CD14-positive monocyte (primary cell): ENCODE data around the gene GPR173. TPM values are rescaled to one million over a fixed set of nuclear protein-coding genes. Genes with fewer than 3 reads are reported as not detected.

Source experiments
- DNase-seq, 3 donors: peaks; one replicate each; pipeline ENCODE4 v3.0.0-alpha.2; 2011 to 2022
- H2AFZ ChIP-seq: 2 replicates; pipeline ENCODE4 v1.6.0; 2012; ENCODE audit warnings: mild to moderate bottlenecking, low read depth, low read length, inconsistent platforms; ENCODE audit not compliant: insufficient read depth, poor library complexity, severe bottlenecking
- H3K27ac ChIP-seq, 2 donors: 1 replicate in 1 of 2; 2 replicates in 1 of 2; pipeline ENCODE4 v1.5.1; 2012 to 2013; ENCODE audit warnings: low read length in 2 of 2, control low read depth in 1 of 2, inconsistent platforms in 1 of 2, low read depth in 1 of 2, mild to moderate bottlenecking in 1 of 2
- H3K27me3 ChIP-seq, 2 donors: one replicate each; pipeline versions ENCODE4 v1.6.0 to v1.6.1; 2011 to 2013; ENCODE audit warnings: low read length in 2 of 2; ENCODE audit not compliant: control insufficient read depth in 2 of 2, insufficient read depth in 2 of 2
- H3K36me3 ChIP-seq, 2 donors: replicated peaks in 1 of 2; 1 replicate in 1 of 2; 2 replicates in 1 of 2; pipeline versions ENCODE4 v1.5.1 to v1.6.1; 2012 to 2013; ENCODE audit warnings: low read length in 2 of 2, control low read depth in 1 of 2, inconsistent platforms in 1 of 2, mild to moderate bottlenecking in 1 of 2; ENCODE audit not compliant: insufficient read depth in 2 of 2, control insufficient read depth in 1 of 2
- H3K4me1 ChIP-seq, 2 donors: 1 replicate in 1 of 2; 2 replicates in 1 of 2; pipeline versions ENCODE4 v1.5.1 to v1.6.1; 2012 to 2013; ENCODE audit warnings: low read length in 2 of 2, control low read depth in 1 of 2, inconsistent platforms in 1 of 2, mild to moderate bottlenecking in 1 of 2, moderate library complexity in 1 of 2; ENCODE audit not compliant: insufficient read depth in 2 of 2, control insufficient read depth in 1 of 2
- H3K4me2 ChIP-seq: replicated peaks from 2 replicates; pipeline ENCODE3; 2012; ENCODE audit warnings: low read length, moderate library complexity, mild to moderate bottlenecking; ENCODE audit not compliant: poor library complexity, severe bottlenecking; ENCODE audit errors: extremely low read depth
- H3K4me3 ChIP-seq, 3 experiments: fragments of 200-600 bp in 1 of 3; sonication (generic) in 1 of 3; replicated peaks in 1 of 3; 1 replicate in 2 of 3; 2 replicates in 1 of 3; pipeline ENCODE4 v1.5.1; 2011 to 2013; ENCODE audit warnings: low read length in 3 of 3, mild to moderate bottlenecking in 3 of 3, control low read depth in 2 of 3, low read depth in 2 of 3, inconsistent platforms in 1 of 3, moderate library complexity in 1 of 3
- H3K79me2 ChIP-seq: 2 replicates; pipeline ENCODE4 v1.6.0; 2012; ENCODE audit warnings: mild to moderate bottlenecking, control low read depth, inconsistent platforms, low read length, moderate library complexity; ENCODE audit not compliant: insufficient read depth
- H3K9ac ChIP-seq: 2 replicates; pipeline ENCODE4 v1.6.0; 2017; ENCODE audit warnings: low read length, mild to moderate bottlenecking; ENCODE audit not compliant: insufficient read depth, poor library complexity, severe bottlenecking
- H3K9me3 ChIP-seq, 2 donors: replicated peaks in 1 of 2; 1 replicate in 1 of 2; 2 replicates in 1 of 2; pipeline versions ENCODE4 v1.5.1 to v1.6.1; 2012 to 2013; ENCODE audit warnings: low read length in 2 of 2, control low read depth in 1 of 2; ENCODE audit not compliant: control insufficient read depth in 1 of 2, insufficient read depth in 1 of 2
- H4K20me1 ChIP-seq: 2 replicates; pipeline ENCODE4 v1.6.0; 2012; ENCODE audit warnings: mild to moderate bottlenecking, low read length, control low read depth, moderate library complexity; ENCODE audit not compliant: insufficient read depth
- H3K27ac Mint-ChIP-seq, 7 donors: one replicate each; pipeline ENCODE4 v1.8.0; 2020; ENCODE audit warnings: mild to moderate bottlenecking in 7 of 7, mixed read lengths in 7 of 7, moderate library complexity in 6 of 7, inconsistent platforms in 2 of 7
- H3K27me3 Mint-ChIP-seq, 3 donors: one replicate each; pipeline ENCODE4 v1.8.0; 2021 to 2022; ENCODE audit warnings: low read depth in 3 of 3, mild to moderate bottlenecking in 3 of 3, mixed read lengths in 3 of 3, moderate library complexity in 3 of 3, inconsistent platforms in 1 of 3
- H3K36me3 Mint-ChIP-seq, 2 donors: one replicate each; pipeline ENCODE4 v1.8.0; 2020; ENCODE audit warnings: mixed read lengths in 2 of 2, inconsistent platforms in 1 of 2, mild to moderate bottlenecking in 1 of 2
- H3K4me1 Mint-ChIP-seq: one replicate; pipeline ENCODE4 v1.8.0; 2020; ENCODE audit warnings: mild to moderate bottlenecking, mixed read lengths
- H3K4me3 Mint-ChIP-seq, 2 donors: one replicate each; pipeline ENCODE4 v1.8.0; 2020; ENCODE audit warnings: mild to moderate bottlenecking in 2 of 2, mixed read lengths in 2 of 2, moderate library complexity in 1 of 2
- H3K9me3 Mint-ChIP-seq, 7 donors: one replicate each; pipeline ENCODE4 v1.8.0; 2020 to 2022; ENCODE audit warnings: mixed read lengths in 7 of 7, mild to moderate bottlenecking in 6 of 7, moderate library complexity in 6 of 7, inconsistent platforms in 2 of 7
- WGBS: methylation state at CpG from one replicate; pipeline ENCODE4 v1.1.5; 2013; ENCODE audit warnings: missing lambda C conversion rate; ENCODE audit not compliant: insufficient coverage; 5-methylcytosine and 5-hydroxymethylcytosine counted together
- intact Hi-C, 2 donors: fragments of 100-400 bp; cut with micrococcal nuclease; formaldehyde crosslinking; loops; one replicate each; pipeline versions ENCODE4 v1.15.0 to v1.15.1; 2023
- polyA plus RNA-seq, 3 donors: library from polyadenylated mRNA; depleted of rRNA in 1 of 3; unstranded in 2 of 3; stranded (reverse) in 1 of 3; fragments of 300-500 nt in 2 of 3; fragments of >200 nt in 1 of 3; fragmentation: Illumina TruSeq in 2 of 3; gene quantifications; 1 replicate in 2 of 3; 2 replicates in 1 of 3; pipeline ENCODE4 v1.2.3, GENCODE V29; 2012 to 2021
- TF ChIP-seq, protein P1 (sequence below): fragments of 200-600 bp; IDR thresholded peaks from one replicate; pipeline ENCODE4 v1.8.0; 2022; ENCODE audit warnings: antibody characterized with exemption, mild to moderate bottlenecking

Gene GPR173
- polyA plus RNA-seq, 3 donors: 0.43 TPM; not detected in 2

- Histone ChIP-seq H3K27me3 (peaks cover 6 to 8% of the 10 kb centered on the region in 2 donors), H3K4me3 (no peak overlapping the region), H3K27ac (no peak overlapping the region), H3K36me3 (no peaks in the 10 kb centered on the region), H3K4me1 (peaks cover 4 to 6% of the 10 kb centered on the region in 2 donors), H4K20me1 (no peaks in the 10 kb centered on the region), H3K9ac (no peak overlapping the region), H3K4me2 (no peak overlapping the region), H3K9me3 (no peaks in the 10 kb centered on the region), H3K79me2 (no peaks in the 10 kb centered on the region), H2AFZ (no peak overlapping the region)
- peaks cover 0 to 5% (median 0%) of the 10 kb centered on the region in 7 donors for H3K9me3 Mint-ChIP-seq
- TF ChIP-seq, protein P1, sequence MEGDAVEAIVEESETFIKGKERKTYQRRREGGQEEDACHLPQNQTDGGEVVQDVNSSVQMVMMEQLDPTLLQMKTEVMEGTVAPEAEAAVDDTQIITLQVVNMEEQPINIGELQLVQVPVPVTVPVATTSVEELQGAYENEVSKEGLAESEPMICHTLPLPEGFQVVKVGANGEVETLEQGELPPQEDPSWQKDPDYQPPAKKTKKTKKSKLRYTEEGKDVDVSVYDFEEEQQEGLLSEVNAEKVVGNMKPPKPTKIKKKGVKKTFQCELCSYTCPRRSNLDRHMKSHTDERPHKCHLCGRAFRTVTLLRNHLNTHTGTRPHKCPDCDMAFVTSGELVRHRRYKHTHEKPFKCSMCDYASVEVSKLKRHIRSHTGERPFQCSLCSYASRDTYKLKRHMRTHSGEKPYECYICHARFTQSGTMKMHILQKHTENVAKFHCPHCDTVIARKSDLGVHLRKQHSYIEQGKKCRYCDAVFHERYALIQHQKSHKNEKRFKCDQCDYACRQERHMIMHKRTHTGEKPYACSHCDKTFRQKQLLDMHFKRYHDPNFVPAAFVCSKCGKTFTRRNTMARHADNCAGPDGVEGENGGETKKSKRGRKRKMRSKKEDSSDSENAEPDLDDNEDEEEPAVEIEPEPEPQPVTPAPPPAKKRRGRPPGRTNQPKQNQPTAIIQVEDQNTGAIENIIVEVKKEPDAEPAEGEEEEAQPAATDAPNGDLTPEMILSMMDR: no peak
- H3K36me3 Mint-ChIP-seq: no peaks in the 10 kb centered on the region
- H3K27ac Mint-ChIP-seq: no peak overlapping the region
- no peak for DNase-seq
- intact Hi-C loops: no loop called here
- H3K4me3 Mint-ChIP-seq: no peak overlapping the region
- peaks cover 6 to 32% (median 11%) of the 10 kb centered on the region in 3 donors for H3K27me3 Mint-ChIP-seq
- H3K4me1 Mint-ChIP-seq: peaks cover 7% of the 10 kb centered on the region
- 100% methylated on average over 1 of the region's 5 CpGs for WGBS
Measured at GRCh38 chrX:53044995-53045394, 3.6 kb upstream of the GPR173 start.

- TF ChIP-seq, protein P1: no peak
- H4K20me1 ChIP-seq: no peaks in the 10 kb centered on the region
- H3K4me3 ChIP-seq: no peak overlapping the region
- H3K36me3 Mint-ChIP-seq: no peaks in the 10 kb centered on the region
- no peak overlapping the region for H3K4me3 Mint-ChIP-seq
- H3K27me3 ChIP-seq: peaks cover 3 to 6% of the 10 kb centered on the region in 2 donors
- peaks cover 7% of the 10 kb centered on the region for H3K4me1 Mint-ChIP-seq
- 100% methylated on average over 3 of the region's 6 CpGs for WGBS
- H3K9ac ChIP-seq: no peak overlapping the region
- H3K9me3 Mint-ChIP-seq: peaks cover 0 to 5% (median 0%) of the 10 kb centered on the region in 7 donors
- intact Hi-C loops: no loop called here
- peaks cover 3 to 22% (median 11%) of the 10 kb centered on the region in 3 donors for H3K27me3 Mint-ChIP-seq
- peak overlapping the region in 2 of 7 donors; percentile 31 to 47 for H3K27ac Mint-ChIP-seq
- no peaks in the 10 kb centered on the region for H3K9me3 ChIP-seq
- no peaks in the 10 kb centered on the region for H3K36me3 ChIP-seq
- peaks cover 4 to 6% of the 10 kb centered on the region in 2 donors for H3K4me1 ChIP-seq
- no peak overlapping the region for H3K27ac ChIP-seq
- no peak overlapping the region for H3K4me2 ChIP-seq
- H2AFZ ChIP-seq: no peak overlapping the region
- no peaks in the 10 kb centered on the region for H3K79me2 ChIP-seq
- DNase-seq: no peak
Measured at GRCh38 chrX:53047228-53047627, 1.4 kb upstream of the GPR173 start.
